Islet precursor cell (in vitro differentiated cells): ENCODE data around the gene SNAPC4.
A peak's percentile ranks its signal among the peaks of the same experiment; 100 is the strongest.
"Not testable (repeated sequence)": the region's sequence is repeated elsewhere in the genome, so short reads cannot be mapped to it uniquely, and the experiment has no call there.

Source experiments
- DNase-seq: peaks from one replicate; pipeline ENCODE4 v3.0.0-alpha.2; 2018

Gene SNAPC4

GRCh38 chr9:136433849-136434579 is 34.0 kb upstream of the SNAPC4 start:
- DNase-seq = no peak

DNA sequence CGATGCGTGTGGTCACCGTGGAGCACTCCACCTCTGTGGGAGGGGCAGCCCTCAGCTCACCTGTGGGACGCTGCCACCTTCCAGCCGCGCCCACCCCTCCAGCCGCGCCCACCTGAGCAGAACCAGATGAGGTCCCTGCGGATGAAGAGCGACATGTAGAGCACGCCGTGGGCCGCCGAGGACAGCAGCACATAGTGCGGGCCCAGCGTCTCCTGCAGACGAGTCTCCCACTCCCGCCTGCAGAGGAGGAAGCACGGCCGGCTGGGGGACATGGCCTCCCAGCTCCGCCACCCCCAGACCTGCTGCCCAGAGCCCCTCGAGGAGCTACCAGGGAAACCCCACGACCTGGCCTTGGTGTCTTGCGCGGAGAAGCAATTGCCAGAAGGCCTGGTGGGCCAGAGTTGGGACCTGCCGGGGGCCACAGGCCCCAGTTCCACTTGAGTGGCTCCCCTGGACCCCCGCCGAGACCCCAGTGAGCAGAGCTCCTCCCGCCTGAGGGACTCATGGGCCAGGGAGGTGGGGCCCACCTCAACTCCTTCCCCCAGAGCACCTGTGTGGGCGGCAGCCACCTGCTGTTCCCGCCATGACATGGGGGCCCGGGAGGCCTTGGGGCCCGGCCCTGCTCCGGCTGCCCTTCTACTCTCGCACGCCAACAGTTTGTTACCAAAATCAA is 33.2 kb upstream of the SNAPC4 start:
- DNase-seq = no peak

DNA sequence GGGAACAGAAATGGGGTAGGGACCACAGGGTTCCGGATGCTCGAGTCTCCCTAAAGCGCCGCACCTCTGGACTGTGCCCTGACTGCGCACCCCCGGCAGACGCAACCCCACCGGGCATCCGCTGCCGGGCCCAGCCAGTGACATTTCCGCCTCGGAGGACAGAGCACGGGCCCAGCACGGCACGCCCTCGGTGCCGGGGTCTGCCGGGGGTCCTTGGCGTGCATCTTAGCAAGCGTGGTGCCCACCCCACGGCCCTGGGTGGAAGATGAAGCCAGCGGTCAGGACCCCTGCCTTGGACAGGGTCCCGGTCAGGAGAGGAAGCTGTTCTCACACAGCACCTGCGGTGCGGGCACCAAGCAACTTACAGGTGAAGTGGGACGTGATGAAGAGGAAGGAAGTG is 32.6 kb upstream of the SNAPC4 start:
- no peak for DNase-seq

DNA sequence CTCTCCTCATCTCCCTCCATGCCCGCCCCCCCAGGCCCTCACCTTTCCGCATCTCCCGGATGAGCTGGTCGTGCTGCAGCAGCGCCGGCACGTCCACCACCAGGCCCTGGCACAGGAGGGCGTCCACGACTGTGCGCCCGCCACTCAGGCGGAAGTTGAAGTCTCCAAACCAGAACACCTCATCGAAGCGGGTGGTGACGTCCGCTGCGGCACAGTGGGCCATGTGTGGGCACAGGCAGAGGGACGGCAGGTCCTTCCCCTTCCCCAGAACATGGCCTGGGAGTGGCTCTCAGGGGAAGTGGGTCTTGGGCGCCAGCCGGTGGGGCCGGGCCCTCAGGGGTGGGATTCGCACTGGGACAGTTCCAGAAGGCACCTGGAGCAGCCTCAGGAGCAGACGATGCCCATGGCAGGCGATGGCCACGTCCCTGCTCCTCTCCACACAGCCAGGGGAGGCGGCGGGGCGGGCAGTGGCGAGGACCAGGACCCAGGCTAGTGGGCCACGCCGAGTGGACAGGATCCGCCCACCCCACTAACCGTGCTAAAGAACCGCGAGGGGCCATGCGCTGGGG is 31.9 kb upstream of the SNAPC4 start:
- DNase-seq = no peak

GRCh38 chr9:136430588-136431234 is 30.7 kb upstream of the SNAPC4 start:
- no peak for DNase-seq

GRCh38 chr9:136429683-136430491 is 29.9 kb upstream of the SNAPC4 start:
- no peak for DNase-seq

GRCh38 chr9:136429075-136429628 is 29.2 kb upstream of the SNAPC4 start:
- no peak for DNase-seq

GRCh38 chr9:136426787-136427186 is 26.8 kb upstream of the SNAPC4 start:
- no peak for DNase-seq

- not testable (repeated sequence) for DNase-seq
Observed at GRCh38 chr9:136425367-136425766, 25.4 kb upstream of the SNAPC4 start.

- no peak for DNase-seq
Observed at GRCh38 chr9:136424750-136425362, 24.9 kb upstream of the SNAPC4 start.

GRCh38 chr9:136423432-136424146 is 23.6 kb upstream of the SNAPC4 start:
- no peak for DNase-seq

GRCh38 chr9:136422876-136423275 is 22.9 kb upstream of the SNAPC4 start:
- no peak for DNase-seq

DNA sequence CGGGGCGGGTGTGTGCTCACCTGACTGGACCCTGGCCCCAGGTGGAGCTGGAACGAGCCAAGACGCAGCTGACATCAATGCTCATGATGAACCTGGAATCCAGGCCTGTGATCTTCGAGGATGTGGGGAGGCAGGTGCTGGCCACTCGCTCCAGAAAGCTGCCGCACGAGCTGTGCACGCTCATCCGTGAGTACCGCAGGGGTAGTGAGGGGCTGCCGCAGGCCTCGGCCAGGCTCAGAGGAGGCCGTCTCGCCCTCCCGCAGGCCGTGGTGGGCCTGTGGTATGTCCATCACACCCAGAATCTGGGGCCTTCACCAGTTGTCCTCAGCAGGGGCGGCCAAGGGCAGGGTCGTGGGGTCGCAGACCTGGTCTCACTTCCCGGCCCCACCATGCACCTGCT is 21.8 kb upstream of the SNAPC4 start:
- DNase-seq = no peak

DNA sequence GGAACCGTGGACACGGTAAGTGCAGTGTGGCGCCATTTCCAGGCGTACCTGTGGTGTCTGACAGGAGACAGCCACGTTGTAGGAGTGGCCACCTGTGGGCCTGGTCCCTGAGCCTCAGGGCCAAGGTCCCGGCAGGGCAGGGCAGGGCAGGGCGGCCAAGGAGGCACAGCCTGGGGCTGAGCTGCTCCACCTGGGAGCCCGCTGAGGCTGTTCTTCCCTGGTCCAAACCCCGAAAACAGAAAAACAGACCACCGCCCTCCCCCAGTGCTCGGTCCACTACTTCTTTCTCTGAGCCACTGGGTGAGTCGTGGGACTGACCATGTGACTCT is 19.1 kb upstream of the SNAPC4 start:
- no peak for DNase-seq

DNA sequence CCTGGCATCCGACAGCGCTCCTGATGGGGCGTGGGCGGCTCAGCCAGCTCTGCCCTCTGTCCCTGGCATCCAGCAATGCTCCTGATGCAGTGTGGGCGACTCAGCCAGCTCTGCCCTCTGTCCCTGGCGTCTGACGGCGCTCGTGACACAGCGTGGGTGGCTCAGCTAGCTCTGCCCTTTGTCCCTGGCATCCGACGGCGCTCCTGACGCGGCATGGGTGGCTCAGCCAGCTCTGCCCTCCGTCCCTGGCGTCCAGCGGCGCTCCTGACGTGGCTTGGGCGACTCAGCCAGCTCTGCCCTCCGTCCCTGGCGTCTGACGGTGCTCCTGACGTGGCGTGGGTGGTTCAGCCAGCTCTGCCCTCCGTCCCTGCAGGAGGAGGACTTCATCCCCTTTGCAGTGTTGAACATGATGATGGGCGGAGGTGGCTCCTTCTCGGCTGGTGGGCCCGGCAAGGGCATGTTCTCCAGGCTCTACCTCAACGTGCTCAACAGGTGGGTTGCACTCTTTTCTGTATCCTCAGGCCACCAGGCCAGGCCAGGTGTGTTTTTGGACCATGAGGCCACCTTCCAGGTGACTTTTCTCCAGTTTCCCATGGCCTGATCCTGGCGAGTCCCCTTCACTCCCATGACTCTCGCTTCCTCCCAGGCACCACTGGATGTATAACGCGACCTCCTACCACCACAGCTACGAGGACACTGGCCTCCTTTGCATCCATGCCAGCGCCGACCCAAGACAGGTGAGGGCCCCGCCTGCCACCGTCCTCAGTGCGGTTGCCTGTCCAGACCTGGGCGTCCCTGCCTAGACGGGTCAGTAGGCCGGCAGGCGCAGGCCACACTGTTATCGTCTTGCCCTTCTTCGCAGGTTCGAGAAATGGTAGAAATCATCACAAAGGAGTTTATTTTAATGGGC is 18.5 kb upstream of the SNAPC4 start:
- no peak for DNase-seq

DNA sequence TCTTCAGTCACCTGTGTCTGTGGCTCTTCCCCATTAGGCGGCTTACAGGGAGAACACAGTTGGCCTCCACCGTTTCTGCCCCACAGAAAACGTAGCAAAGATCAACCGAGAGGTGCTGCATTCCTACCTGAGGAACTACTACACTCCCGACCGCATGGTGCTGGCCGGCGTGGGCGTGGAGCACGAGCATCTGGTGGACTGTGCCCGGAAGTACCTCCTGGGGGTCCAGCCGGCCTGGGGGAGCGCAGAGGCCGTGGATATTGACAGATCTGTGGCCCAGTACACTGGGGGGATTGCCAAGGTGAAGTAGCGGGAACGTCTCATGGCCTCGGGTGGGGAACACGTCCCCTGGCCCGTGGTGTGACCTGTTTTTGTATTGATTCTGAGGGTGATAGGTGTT is 16.9 kb upstream of the SNAPC4 start:
- no peak for DNase-seq

GRCh38 chr9:136416427-136416826 is 16.5 kb upstream of the SNAPC4 start:
- DNase-seq = no peak

- no peak for DNase-seq
Observed at GRCh38 chr9:136412962-136413361, 13.0 kb upstream of the SNAPC4 start.

- no peak for DNase-seq
Observed at GRCh38 chr9:136411378-136411777, 11.4 kb upstream of the SNAPC4 start.

DNA sequence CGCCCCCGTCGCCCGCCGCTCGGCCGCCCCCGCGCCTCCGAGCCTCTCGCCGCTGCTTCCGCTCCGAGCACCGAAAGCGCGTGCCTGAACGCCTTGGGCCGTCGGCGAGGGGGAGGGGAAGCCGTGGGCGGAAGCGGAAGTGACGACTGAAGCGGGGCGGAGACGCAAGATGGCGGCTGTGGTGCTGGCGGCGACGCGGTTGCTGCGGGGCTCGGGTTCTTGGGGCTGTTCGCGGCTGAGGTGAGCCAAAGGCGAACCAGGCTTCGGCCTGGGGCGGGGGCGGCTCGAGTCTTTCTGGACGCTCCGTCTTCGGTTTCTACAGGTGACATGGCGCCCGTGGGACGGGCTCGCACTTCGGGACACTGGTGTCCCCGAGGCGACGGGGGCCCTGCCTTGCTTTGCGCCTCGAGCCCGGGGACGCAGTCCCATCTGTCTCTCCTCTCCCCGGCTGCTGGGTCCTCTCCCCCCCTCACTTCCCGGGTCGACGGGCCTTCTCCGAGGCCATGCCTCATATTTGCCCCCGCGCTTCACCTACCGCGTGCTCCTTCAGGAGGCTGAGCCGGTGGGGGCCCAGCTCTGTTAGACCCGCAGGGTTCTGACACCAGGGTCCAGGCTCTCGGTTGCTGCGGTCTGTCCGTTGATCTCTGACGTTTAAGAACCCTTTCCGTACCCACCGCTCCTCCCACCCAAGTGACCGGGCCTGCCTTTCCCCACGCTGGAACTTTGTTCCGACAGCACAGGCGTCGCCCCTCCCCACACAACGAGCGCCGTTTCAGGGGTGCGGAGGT is 10.7 kb upstream of the SNAPC4 start, which contains the start of the genes ENTR1 and PMPCA:
TSS of gene ENTR1 (minus strand) at position 115 of the 788 bp plus-strand sequence. CDS start 217 bp downstream, outside the sequence.
TSS of gene PMPCA (plus strand) at position 159 of the 788 bp plus-strand sequence. CDS start at position 170, 11 bp downstream.
- DNase-seq = peak; percentile 92
